ENCODE measurements around the gene C19orf47. TPM values are rescaled to one million over a fixed set of nuclear protein-coding genes. Genes with fewer than 3 reads are reported as not detected.

C19orf47 gene
- polyA plus RNA-seq, 1 donor from 2014 or later = 8.8 TPM

DNA sequence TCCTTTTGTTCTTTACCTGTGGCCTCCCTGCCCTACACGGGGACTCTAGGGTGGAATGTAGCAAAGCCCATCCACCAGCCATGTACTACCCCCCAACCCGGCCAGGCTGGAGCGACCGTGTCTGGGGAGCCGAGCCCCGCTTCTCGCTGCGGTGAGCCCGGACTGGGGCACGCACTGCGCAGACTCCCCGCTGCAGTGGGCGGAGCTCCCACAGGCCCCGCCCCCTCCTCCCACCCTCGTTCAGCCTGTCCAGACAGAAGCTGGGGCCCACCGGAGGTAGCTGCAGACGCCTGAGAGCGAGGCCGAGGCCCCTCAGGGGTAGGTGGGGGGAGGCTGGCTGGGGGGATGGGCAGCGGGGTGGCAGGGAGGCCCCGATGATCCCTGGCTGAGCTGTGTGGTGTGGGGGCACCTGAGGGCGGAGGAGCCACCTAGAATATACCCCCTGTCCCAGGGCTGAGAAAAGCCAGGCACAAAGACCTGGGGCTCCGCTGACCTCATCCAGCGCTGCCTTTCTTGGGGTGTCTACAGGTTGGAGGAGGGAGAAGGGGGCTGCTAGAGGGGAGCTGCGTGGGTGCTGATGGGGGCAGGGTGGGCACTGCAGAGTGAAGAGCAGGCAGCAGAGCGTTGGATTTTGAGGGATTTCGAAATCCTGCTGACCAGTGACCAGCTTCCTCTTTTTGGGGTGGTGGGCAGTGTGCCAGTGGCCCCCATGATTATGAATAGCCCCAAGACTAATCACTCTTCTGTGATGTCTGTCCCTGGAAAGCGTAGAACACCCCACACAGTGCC lies 17.6 kb upstream of the C19orf47 start:
- H3K4me3 Mint-ChIP-seq = peak overlapping the region in 1 of 4 donors; percentile 47
- H3K27ac Mint-ChIP-seq = no peak overlapping the region
- no peaks in the 10 kb centered on the region for H3K27me3 Mint-ChIP-seq
- H3K9me3 Mint-ChIP-seq = peaks cover 0 to 1% (median 0%) of the 10 kb centered on the region in 3 donors
- peaks cover 4% of the 10 kb centered on the region for H3K36me3 Mint-ChIP-seq
- peaks cover 7 to 11% (median 8%) of the 10 kb centered on the region in 3 donors for H3K4me1 Mint-ChIP-seq

GRCh38 chr19:40365010-40365409 lies 16.8 kb upstream of the C19orf47 start:
- H3K4me1 Mint-ChIP-seq = peaks cover 7 to 11% (median 8%) of the 10 kb centered on the region in 3 donors
- no peaks in the 10 kb centered on the region for H3K27me3 Mint-ChIP-seq
- H3K4me3 Mint-ChIP-seq = peak overlapping the region in 1 of 4 donors; percentile 47
- H3K27ac Mint-ChIP-seq = no peak overlapping the region
- H3K36me3 Mint-ChIP-seq = peaks cover 4% of the 10 kb centered on the region
- peaks cover 0 to 1% (median 0%) of the 10 kb centered on the region in 3 donors for H3K9me3 Mint-ChIP-seq

DNA sequence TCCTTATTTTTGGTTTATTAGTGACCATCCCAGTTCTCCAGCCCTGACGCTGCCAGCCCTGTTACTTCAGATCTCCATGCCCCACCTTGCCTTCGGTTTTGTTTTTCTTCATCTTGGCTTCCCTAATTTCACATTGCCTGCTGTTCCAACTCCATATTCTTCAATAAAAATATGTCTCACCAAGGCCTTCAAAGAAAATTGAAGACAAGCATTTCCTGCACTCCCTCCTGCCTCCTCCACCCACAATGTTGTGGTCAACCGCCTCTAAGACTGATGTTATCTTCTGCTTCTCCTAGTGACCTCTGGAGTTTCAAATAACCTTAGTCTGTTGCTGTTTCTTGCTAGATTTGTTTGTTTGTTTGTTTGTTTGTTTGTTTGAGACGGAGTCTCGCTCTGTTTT lies 14.9 kb upstream of the C19orf47 start:
- Mint-ChIP-seq H3K27ac (no peak overlapping the region), H3K36me3 (peaks cover 3% of the 10 kb centered on the region), H3K4me3 (no peak overlapping the region), H3K9me3 (peaks cover 0 to 1% (median 0%) of the 10 kb centered on the region in 3 donors), H3K4me1 (peaks cover 13 to 19% (median 13%) of the 10 kb centered on the region in 3 donors), H3K27me3 (no peaks in the 10 kb centered on the region)

DNA sequence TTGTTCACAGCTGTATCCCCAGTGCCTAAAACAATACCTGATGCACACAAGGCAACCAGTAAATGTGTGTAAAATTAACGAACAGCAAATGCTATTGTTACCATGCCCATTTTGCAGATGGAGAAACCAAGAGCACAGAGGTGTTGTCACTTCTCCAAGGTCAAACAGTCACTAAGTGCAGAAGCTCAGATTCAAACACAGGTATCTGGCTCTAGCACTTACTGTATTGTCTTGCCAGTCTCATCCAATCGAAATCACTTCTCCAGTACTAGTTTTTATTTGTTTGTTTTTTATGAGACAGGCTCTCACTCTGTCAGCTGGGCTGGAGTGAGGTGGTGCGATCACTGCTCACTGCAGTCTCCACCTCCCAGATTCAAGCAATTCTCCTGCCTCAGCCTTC lies 14.0 kb upstream of the C19orf47 start:
- peaks cover 13 to 23% (median 18%) of the 10 kb centered on the region in 3 donors for H3K4me1 Mint-ChIP-seq
- no peak overlapping the region for H3K27ac Mint-ChIP-seq
- H3K27me3 Mint-ChIP-seq = no peaks in the 10 kb centered on the region
- peaks cover 0 to 1% (median 0%) of the 10 kb centered on the region in 3 donors for H3K9me3 Mint-ChIP-seq
- peaks cover 3% of the 10 kb centered on the region for H3K36me3 Mint-ChIP-seq
- no peak overlapping the region for H3K4me3 Mint-ChIP-seq

DNA sequence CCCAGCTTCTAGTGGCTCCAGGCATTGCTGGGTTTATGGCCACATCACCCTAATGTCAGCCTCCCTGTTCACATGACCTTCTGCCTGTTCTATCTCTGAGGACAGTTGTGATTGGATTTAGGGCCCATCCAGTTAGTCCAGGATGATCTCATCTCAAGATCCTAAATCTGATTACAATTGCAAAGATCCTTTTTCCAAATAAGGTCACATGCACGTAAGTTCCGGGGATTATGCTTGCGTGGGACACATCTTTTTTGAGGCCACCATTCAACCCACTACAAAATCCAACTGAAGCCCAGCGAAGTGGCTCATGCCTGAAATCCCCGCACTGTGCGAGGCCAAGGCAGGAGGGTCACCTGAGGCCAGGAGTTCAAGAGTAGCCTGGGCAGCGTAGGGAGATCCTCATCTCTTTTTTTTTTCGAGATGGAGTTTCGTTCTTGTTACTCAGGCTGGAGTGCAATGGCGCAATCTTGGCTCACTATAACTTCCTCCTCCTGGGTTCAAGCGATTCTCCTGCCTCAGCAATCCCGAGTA lies 12.6 kb upstream of the C19orf47 start:
- Mint-ChIP-seq H3K36me3 (peaks cover 3% of the 10 kb centered on the region), H3K4me3 (no peak overlapping the region), H3K4me1 (peaks cover 13 to 29% (median 24%) of the 10 kb centered on the region in 3 donors), H3K9me3 (peaks cover 0 to 1% (median 0%) of the 10 kb centered on the region in 3 donors), H3K27ac (no peak overlapping the region), H3K27me3 (no peaks in the 10 kb centered on the region)

- Mint-ChIP-seq H3K4me1 (peaks cover 10 to 29% (median 21%) of the 10 kb centered on the region in 3 donors), H3K4me3 (no peak overlapping the region), H3K9me3 (peaks cover 0 to 1% (median 0%) of the 10 kb centered on the region in 3 donors), H3K27me3 (no peaks in the 10 kb centered on the region), H3K36me3 (peaks cover 3% of the 10 kb centered on the region), H3K27ac (no peak overlapping the region)
These were observed 12.0 kb upstream of the C19orf47 start for GRCh38 chr19:40360020-40360707.

DNA sequence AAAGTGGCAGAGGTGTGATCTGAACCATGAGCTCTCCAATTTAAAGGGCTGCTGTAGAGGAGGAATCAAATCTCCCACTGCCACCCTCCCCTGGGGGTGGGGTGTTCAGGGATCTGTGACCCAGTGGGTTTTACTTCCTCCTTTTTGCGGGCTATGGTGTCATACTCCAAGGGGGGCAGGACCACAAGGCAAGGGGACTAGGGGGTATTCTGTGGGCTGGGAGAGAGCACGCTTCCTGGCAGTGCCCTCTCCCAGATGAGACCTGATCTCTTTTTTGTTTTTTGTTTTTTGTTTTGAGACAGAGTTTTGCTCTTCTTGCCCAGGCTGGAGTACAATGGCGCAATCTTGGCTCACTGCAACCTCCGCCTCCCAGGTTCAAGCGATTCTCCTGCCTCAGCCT lies 10.6 kb upstream of the C19orf47 start:
- Mint-ChIP-seq H3K4me3 (peak overlapping the region in 1 of 4 donors; percentile 16), H3K36me3 (peaks cover 5% of the 10 kb centered on the region), H3K27me3 (no peaks in the 10 kb centered on the region), H3K27ac (peak overlapping the region in 1 of 3 donors; percentile 57), H3K4me1 (peaks cover 7 to 25% (median 18%) of the 10 kb centered on the region in 3 donors), H3K9me3 (peaks cover 0 to 1% (median 0%) of the 10 kb centered on the region in 3 donors)

DNA sequence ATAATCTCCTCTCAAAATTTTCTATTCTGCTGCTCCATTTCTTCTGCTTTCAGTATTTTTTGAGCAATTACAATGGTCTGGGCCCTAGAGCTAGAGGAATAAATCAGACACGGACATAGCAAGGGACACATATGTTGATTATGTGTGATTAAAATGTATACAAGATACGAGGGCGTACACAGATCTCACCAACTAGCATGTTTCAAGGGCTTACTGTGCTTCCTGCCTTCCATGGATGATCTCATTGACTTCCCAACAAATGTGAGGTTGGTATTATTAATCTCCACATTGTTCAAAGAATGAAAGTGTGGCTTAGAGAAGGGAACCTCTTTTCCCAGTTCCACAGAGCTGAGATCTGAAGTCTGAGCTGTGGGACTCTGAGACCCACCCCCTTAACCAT lies 9.4 kb upstream of the C19orf47 start:
- Mint-ChIP-seq H3K9me3 (no peaks in the 10 kb centered on the region), H3K27ac (no peak overlapping the region)

DNA sequence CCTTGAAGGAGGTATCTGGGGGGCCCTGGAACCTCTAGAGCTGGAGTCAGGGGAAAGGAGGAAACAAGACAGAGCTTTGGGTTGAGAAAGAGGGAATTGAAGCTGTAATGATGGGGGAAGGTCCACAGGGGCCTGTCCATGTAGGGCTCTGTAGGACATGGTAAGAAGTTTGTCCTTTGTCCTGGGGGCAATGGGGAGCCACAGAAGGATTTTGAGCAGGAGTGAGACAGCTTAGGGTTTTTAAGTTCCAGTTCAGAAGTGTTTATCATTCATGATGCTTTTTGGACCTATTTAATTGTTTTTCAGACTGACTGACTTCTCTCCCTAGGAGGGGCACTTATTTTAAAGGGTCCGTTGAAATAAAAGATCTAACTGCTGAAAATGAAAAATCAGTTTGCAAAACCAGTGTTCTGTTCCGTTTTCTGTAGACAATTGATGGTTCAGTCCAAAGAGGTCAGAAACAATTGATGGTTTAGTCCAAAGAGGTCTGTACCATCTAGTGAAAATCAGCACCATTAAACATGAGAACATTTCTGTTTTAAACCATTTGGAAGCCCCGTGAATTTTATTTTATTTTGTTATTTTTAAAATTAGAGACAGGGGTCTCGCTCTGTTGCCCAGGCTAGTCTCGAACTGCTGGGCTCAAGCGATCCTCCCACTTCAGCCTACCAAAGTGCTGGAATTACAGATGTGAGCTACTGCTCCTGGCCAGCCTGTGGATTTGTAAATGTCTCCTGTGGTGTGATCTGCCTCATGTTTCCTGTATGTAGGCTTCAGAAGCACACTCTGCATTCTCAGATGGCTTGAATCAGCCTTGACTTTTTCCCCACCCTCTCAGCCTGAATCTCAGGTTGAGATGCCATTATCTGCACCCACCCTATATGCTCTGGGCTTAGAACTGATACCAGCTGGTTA lies 8.7 kb upstream of the C19orf47 start:
- Mint-ChIP-seq H3K4me1 (peaks cover 7 to 22% (median 16%) of the 10 kb centered on the region in 3 donors), H3K36me3 (peaks cover 5% of the 10 kb centered on the region), H3K4me3 (peak overlapping the region in 2 of 4 donors; percentile 21 to 43), H3K27ac (peak overlapping the region in 1 of 3 donors; percentile 53), H3K27me3 (no peaks in the 10 kb centered on the region), H3K9me3 (no peaks in the 10 kb centered on the region)

More for the DNA sequence above, 9.4 kb upstream of the C19orf47 start:
- Mint-ChIP-seq H3K4me1 (peaks cover 7 to 22% (median 16%) of the 10 kb centered on the region in 3 donors), H3K36me3 (peaks cover 6% of the 10 kb centered on the region), H3K4me3 (peak overlapping the region in 1 of 4 donors; percentile 45), H3K27me3 (no peaks in the 10 kb centered on the region)

DNA sequence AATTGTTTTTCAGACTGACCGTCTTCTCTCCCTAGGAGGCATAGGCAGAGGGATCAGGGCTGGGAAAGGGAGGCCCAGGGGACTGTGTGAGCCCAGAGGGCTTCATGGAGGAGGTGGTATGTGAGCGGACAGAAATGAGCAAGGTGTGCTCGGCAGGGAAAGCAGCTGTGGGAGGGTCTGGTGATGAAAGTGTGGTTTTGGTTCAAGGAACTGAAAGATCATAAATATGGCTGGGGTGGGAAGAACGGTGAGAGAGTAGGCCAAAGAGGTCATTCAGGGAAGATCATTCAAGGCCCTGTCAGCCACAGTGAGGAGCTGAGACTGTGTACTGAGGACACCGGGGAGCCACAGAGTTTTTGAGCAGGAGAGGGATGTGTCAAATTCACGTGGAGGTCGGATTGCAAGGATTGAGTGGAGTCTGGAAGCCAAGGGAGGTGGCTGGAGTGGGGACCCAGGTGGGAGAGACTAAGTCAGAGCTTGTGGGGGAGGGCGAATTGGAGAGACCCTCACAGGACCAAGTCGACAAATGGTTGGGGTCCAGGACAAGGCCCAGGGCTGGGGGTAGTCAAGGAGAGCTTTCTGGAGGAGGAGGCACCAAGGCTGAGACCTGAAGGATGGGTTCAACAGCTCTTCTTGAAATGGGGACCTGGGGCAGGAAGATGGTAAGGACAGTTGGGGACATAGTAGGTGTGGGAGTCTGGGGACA lies 7.9 kb upstream of the C19orf47 start:
- H3K4me1 Mint-ChIP-seq = peaks cover 7 to 20% (median 16%) of the 10 kb centered on the region in 3 donors
- H3K27ac Mint-ChIP-seq = peak overlapping the region in 1 of 3 donors; percentile 53
- peaks cover 10% of the 10 kb centered on the region for H3K36me3 Mint-ChIP-seq
- no peaks in the 10 kb centered on the region for H3K27me3 Mint-ChIP-seq
- H3K9me3 Mint-ChIP-seq = no peaks in the 10 kb centered on the region
- peak overlapping the region in 1 of 4 donors; percentile 21 for H3K4me3 Mint-ChIP-seq

DNA sequence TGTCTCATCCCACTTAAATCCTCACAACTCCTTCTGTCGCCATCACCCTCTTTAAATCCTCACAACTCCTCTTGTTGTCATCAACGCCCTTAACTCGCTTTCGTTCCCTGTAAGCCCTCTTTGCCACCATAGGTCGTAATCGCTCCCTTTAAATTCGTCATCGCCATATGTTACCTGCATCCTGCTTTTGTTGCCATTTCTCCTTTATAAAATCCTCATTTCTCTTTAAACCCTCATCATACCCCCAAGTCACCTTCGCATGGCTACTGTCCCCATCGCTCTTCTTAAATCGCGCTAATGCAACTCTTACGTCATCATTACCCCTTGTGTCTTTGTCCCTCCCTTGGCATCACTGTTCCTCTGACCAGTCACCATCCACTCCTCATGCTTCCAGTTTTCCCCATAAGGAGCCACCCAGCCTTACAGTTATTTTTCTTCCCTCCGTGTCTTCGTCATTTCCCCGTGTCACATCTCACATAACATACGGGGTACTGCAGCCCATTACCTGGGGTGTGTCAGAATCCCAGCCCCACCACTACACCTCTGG lies 837 bp upstream of the C19orf47 start:
- peaks cover 11 to 24% (median 13%) of the 10 kb centered on the region in 3 donors for H3K4me1 Mint-ChIP-seq
- peak overlapping the region; percentile 53 to 97 (median 90) for H3K27ac Mint-ChIP-seq
- no peaks in the 10 kb centered on the region for H3K9me3 Mint-ChIP-seq
- H3K36me3 Mint-ChIP-seq = peaks cover 8% of the 10 kb centered on the region
- peak overlapping the region; percentile 91 to 97 (median 96) for H3K4me3 Mint-ChIP-seq
- no peaks in the 10 kb centered on the region for H3K27me3 Mint-ChIP-seq

- H3K36me3 Mint-ChIP-seq = peaks cover 3% of the 10 kb centered on the region
- peaks cover 13 to 25% (median 13%) of the 10 kb centered on the region in 3 donors for H3K4me1 Mint-ChIP-seq
- peak overlapping the region in 2 of 4 donors; percentile 11 to 17 for H3K4me3 Mint-ChIP-seq
- no peaks in the 10 kb centered on the region for H3K27me3 Mint-ChIP-seq
- H3K27ac Mint-ChIP-seq = peak overlapping the region in 1 of 3 donors; percentile 26
- peaks cover 0 to under 1% (median 0%) of the 10 kb centered on the region in 3 donors for H3K9me3 Mint-ChIP-seq
These were observed 3.8 kb downstream of the C19orf47 start for GRCh38 chr19:40344422-40344821.

DNA sequence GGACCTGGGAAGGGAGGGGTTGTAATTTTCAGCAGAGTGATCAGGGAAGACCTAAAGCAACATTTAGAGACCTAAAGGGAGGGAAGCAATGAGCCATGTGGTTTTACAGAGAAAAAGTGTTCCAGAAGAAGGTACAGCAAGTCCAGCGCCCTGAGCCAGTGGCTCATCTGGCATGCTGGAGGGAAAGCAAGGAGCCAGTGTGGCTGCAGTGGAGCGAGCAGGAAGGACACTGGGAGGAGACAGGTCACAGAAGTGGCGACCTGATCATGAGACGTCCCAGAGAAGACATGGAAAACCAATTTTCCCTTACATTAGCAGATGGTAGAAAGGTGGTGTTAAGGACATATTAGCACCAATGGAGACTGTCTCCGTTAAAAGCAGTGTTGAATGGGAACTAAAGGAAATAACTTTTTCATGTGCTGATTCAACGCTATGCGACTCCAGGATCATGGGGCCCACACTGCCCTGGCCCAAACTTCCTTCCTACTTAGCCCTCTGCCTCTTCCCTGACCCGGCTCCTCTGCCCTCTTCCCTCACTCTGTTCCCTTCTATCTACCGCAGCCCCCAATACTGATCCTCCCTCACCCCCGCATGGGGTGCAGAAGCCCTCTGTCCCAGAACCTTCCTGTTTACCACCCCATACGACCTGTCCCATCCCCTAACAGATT lies 5.4 kb downstream of the C19orf47 start:
- Mint-ChIP-seq H3K27ac (no peak overlapping the region), H3K36me3 (peaks cover 4% of the 10 kb centered on the region), H3K27me3 (no peaks in the 10 kb centered on the region), H3K4me3 (peak overlapping the region in 1 of 4 donors; percentile 67), H3K9me3 (peaks cover 0 to 3% (median 0%) of the 10 kb centered on the region in 3 donors), H3K4me1 (peaks cover 5 to 17% (median 8%) of the 10 kb centered on the region in 3 donors)
